Gastroesophageal sphincter (tissue), 4 donors: Measurements from ENCODE around the gene VIPR2. TPM values are rescaled to one million over a fixed set of nuclear protein-coding genes. Genes with fewer than 3 reads are reported as not detected.

Source experiments
- ATAC-seq: fragments of 150-250 bp; one replicate; pipeline ENCODE4 v1.9.1; 2016; ENCODE audit warnings: mild to moderate bottlenecking, moderate library complexity
- H3K27ac ChIP-seq, 4 donors: fragments of 200-600 bp; sonication (generic) in 3 of 4; 1 replicate in 3 of 4; 2 replicates in 1 of 4; pipeline ENCODE4 v1.5.1; 2016 to 2019
- H3K27me3 ChIP-seq: fragments of 200-600 bp; sonication (generic); one replicate; pipeline ENCODE4 v1.5.1; 2019
- H3K36me3 ChIP-seq, 2 donors: fragments of 200-600 bp; sonication (generic); one replicate each; pipeline ENCODE4 v1.5.1; 2019; ENCODE audit warnings: control low read depth in 1 of 2
- H3K4me1 ChIP-seq, 3 donors: fragments of 200-600 bp; sonication (generic); 1 replicate in 2 of 3; 2 replicates in 1 of 3; pipeline ENCODE4 v1.5.1; 2016 to 2019; ENCODE audit warnings: control low read depth in 2 of 3
- H3K4me3 ChIP-seq, 2 donors: fragments of 200-600 bp; sonication (generic); one replicate each; pipeline ENCODE4 v1.5.1; 2019; ENCODE audit warnings: mild to moderate bottlenecking in 1 of 2, moderate library complexity in 1 of 2
- H3K9me3 ChIP-seq, 3 donors: fragments of 200-600 bp; sonication (generic); one replicate each; pipeline ENCODE4 v1.5.1; 2017 to 2019; ENCODE audit warnings: control low read depth in 2 of 3
- CTCF ChIP-seq, 4 experiments: fragments of 200-600 bp in 2 of 4; fragments of 450-650 bp in 2 of 4; sonication (generic) in 1 of 4; IDR thresholded peaks; one replicate each; pipeline ENCODE4 v1.5.1; 2017 to 2019; ENCODE audit warnings: antibody characterized with exemption in 4 of 4, mild to moderate bottlenecking in 2 of 4, moderate library complexity in 2 of 4
- EP300 ChIP-seq: sonication (generic); formaldehyde crosslinking; IDR thresholded peaks from one replicate; pipeline ENCODE4 v1.6.1; 2017; ENCODE audit warnings: antibody characterized with exemption, mild to moderate bottlenecking
- POLR2A ChIP-seq, 2 donors: fragments of 450-650 bp; IDR thresholded peaks; one replicate each; pipeline ENCODE4 v1.6.1; 2017; ENCODE audit warnings: antibody characterized with exemption in 2 of 2, mild to moderate bottlenecking in 2 of 2, moderate library complexity in 1 of 2
- POLR2AphosphoS5 ChIP-seq: sonication (generic); formaldehyde crosslinking; IDR thresholded peaks from one replicate; pipeline ENCODE4 v1.6.1; 2017; ENCODE audit warnings: antibody characterized with exemption
- WGBS, 2 donors: methylation state at CpG; one replicate each; pipeline ENCODE4 v1.1.5; 2018; ENCODE audit warnings: low coverage in 1 of 2; 5-methylcytosine and 5-hydroxymethylcytosine counted together
- total RNA-seq, 4 donors: library from RNA; depleted of rRNA; stranded (reverse); fragments of >200 nt; gene quantifications; one replicate each; pipeline ENCODE4 v1.1.0, GENCODE V29; 2016

The VIPR2 gene
- total RNA-seq, 4 donors from 2014 or later, result 13.3 to 52.5 (median 27.4) TPM

- no peak overlapping the region for H3K4me3 ChIP-seq
- H3K9me3 ChIP-seq, result no peaks in the 10 kb centered on the region
- 80% methylated on average over 1 of the region's 10 CpGs for WGBS, 2 donors
- H3K4me1 ChIP-seq, result peaks cover 0 to 54% (median 16%) of the 10 kb centered on the region in 3 donors
- no peaks in the 10 kb centered on the region for H3K36me3 ChIP-seq
- H3K27ac ChIP-seq, result peak overlapping the region in 2 of 4 donors; percentile 79 to 85
- TF ChIP-seq POLR2AphosphoS5 (no peak), POLR2A (IDR thresholded peaks at IDR 0.05) (no peak)
- no peak for ATAC-seq
- no peaks in the 10 kb centered on the region for H3K27me3 ChIP-seq
These were observed 127.5 kb downstream of the VIPR2 start for GRCh38 chr7:159017210-159017609.

DNA sequence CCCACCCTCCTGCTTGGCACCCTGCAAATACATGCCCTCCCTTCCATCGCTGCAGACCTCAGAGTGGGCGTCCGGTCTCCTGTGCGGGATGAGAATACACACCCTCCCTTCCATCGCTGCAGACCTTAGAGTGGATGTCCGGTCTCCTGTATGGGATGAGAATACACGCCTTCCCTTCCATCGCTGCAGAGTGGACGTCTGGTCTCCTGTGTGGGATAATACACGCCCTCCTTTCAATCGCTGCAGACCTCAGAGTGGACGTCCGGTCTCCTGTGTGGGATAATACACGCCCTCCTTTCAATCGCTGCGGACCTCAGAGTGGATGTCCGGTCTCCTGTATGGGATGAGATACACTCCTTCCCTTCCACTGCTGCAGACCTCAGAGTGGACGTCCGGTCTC is 128.1 kb downstream of the VIPR2 start:
- Histone ChIP-seq H3K27me3 (no peaks in the 10 kb centered on the region), H3K27ac (peak overlapping the region in 3 of 4 donors; percentile 74 to 85 (median 79)), H3K4me3 (no peak overlapping the region), H3K4me1 (peaks cover 0 to 60% (median 16%) of the 10 kb centered on the region in 3 donors), H3K9me3 (no peaks in the 10 kb centered on the region), H3K36me3 (no peaks in the 10 kb centered on the region)
- no peak for ATAC-seq
- TF ChIP-seq CTCF (IDR thresholded peaks at IDR 0.05) (no peak), EP300 (no peak), POLR2A (IDR thresholded peaks at IDR 0.05) (no peak), POLR2AphosphoS5 (no peak)
- 88% methylated on average over 15 of the region's 19 CpGs; no CpG with 5 or more reads in 1 of the 2 donors for WGBS, 2 donors

DNA sequence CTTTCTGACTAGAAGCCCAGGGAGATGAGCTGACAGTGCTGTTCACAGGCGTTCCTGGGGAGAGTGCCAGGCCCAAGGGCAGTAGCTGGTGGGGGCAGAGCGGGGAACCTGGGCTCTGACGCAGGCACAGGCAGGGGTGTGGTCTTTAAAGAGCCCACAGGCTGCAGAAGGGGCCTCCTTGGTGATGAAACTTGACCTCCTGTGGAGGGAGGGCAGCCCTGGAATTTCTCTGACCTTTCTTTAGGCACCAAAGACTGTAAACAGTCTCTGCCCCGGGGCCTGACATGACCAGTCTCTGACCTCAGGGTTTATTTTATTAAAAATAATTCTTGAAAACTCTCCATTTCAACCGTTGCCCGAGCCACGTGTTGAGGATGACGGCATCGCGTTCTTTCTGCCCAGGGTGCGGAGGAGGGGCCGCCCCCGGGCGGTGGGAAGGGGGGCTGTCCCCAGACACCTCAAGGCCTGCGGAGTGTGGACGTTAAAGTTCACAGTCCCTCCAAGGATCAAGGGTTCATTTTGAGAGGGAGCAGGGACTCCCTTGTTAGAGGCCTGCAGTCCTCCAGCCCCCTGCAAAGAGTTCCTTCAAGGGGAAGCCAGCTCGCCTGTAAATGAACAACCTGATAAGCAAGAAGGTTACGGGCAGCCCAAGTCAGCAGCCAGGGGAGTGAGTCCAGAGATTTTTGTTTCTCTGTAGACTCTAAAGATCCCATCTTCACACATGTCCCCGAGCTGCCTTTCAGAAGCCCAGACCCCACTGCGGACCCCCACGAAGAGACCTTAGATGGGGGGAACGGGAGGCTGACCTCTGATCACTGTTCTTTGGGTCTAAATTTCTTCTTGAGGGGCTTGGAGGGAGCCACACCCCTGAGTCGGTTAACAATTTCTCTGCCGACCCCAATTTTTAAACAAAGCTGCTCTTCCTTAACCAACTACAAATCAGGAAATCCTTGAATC is 128.9 kb downstream of the VIPR2 start:
- peak; percentile 91 for ATAC-seq
- Histone ChIP-seq H3K27ac (peak overlapping the region; percentile 43 to 85 (median 76)), H3K36me3 (no peaks in the 10 kb centered on the region), H3K4me1 (peaks cover 0 to 69% (median 16%) of the 10 kb centered on the region in 3 donors), H3K9me3 (no peaks in the 10 kb centered on the region), H3K4me3 (no peak overlapping the region), H3K27me3 (no peaks in the 10 kb centered on the region)
- WGBS, 2 donors, result 57 to 82% methylated on average over 2 to 4 of the region's 24 CpGs
- TF ChIP-seq POLR2AphosphoS5 (peak; percentile 94), POLR2A (IDR thresholded peaks at IDR 0.05) (no peak), EP300 (no peak), CTCF (IDR thresholded peaks at IDR 0.05) (peak in 1 of 4 experiments; percentile 9)

GRCh38 chr7:159015081-159015453 is 129.6 kb downstream of the VIPR2 start:
- Histone ChIP-seq H3K36me3 (no peaks in the 10 kb centered on the region), H3K4me3 (no peak overlapping the region), H3K27me3 (no peaks in the 10 kb centered on the region), H3K4me1 (peaks cover 0 to 71% (median 16%) of the 10 kb centered on the region in 3 donors), H3K27ac (peak overlapping the region; percentile 74 to 85 (median 76)), H3K9me3 (no peaks in the 10 kb centered on the region)
- no peak for ATAC-seq
- WGBS, 2 donors, result 81% methylated on average over 5 of the region's 6 CpGs; no CpG with 5 or more reads in 1 of the 2 donors
- TF ChIP-seq EP300 (no peak), CTCF (IDR thresholded peaks at IDR 0.05) (no peak), POLR2A (IDR thresholded peaks at IDR 0.05) (no peak), POLR2AphosphoS5 (no peak)

GRCh38 chr7:159014297-159015062 is 130.2 kb downstream of the VIPR2 start:
- ATAC-seq, result no peak
- H3K9me3 ChIP-seq, result no peaks in the 10 kb centered on the region
- TF ChIP-seq CTCF (IDR thresholded peaks at IDR 0.05) (no peak), POLR2AphosphoS5 (peak; percentile 27)
- H3K4me3 ChIP-seq, result no peak overlapping the region
- H3K27ac ChIP-seq, result peak overlapping the region; percentile 74 to 85 (median 76)
- no peaks in the 10 kb centered on the region for H3K27me3 ChIP-seq
- peaks cover 0 to 67% (median 16%) of the 10 kb centered on the region in 3 donors for H3K4me1 ChIP-seq
- H3K36me3 ChIP-seq, result no peaks in the 10 kb centered on the region
- WGBS, 2 donors, result 89% methylated on average over 3 of the region's 20 CpGs; no CpG with 5 or more reads in 1 of the 2 donors
